Spinal cord (tissue), 10 donors: ENCODE data around the gene NYNRIN. TPM values are rescaled to one million over a fixed set of nuclear protein-coding genes. Genes with fewer than 3 reads are reported as not detected.

ENCODE experiments used
- DNase-seq, 6 donors: peaks; one replicate each; pipeline versions ENCODE4 v3.0.0 to v3.0.0-alpha.2; 2013 to 2015; ENCODE audit warnings: low spot score in 6 of 6, low read depth in 4 of 6
- H3K27ac ChIP-seq: one replicate; pipeline ENCODE4 v1.5.1; 2013; ENCODE audit warnings: low read depth, low read length, control low read depth
- H3K27me3 ChIP-seq: one replicate; pipeline ENCODE4 v1.6.1; 2013; ENCODE audit warnings: low read length; ENCODE audit not compliant: control insufficient read depth, insufficient read depth
- H3K36me3 ChIP-seq: one replicate; pipeline ENCODE4 v1.6.1; 2013; ENCODE audit warnings: low read length; ENCODE audit not compliant: control insufficient read depth, insufficient read depth
- H3K4me1 ChIP-seq: one replicate; pipeline ENCODE4 v1.6.1; 2013; ENCODE audit warnings: low read length; ENCODE audit not compliant: control insufficient read depth, insufficient read depth
- H3K4me3 ChIP-seq: one replicate; pipeline ENCODE4 v1.5.1; 2013; ENCODE audit warnings: low read depth, low read length, control low read depth
- H3K9me3 ChIP-seq: one replicate; pipeline ENCODE4 v1.6.1; 2013; ENCODE audit warnings: low read length; ENCODE audit not compliant: control insufficient read depth, insufficient read depth
- WGBS: methylation state at CpG from one replicate; pipeline ENCODE4 v1.1.5; 2013; ENCODE audit warnings: missing lambda C conversion rate; ENCODE audit not compliant: insufficient coverage; 5-methylcytosine and 5-hydroxymethylcytosine counted together
- polyA plus RNA-seq, 2 donors: library from polyadenylated mRNA; unstranded; fragments of 120-200 nt; gene quantifications; one replicate each; pipeline ENCODE4 v1.2.1, GENCODE V29; 2013; ENCODE audit not compliant: insufficient read length in 2 of 2
- total RNA-seq, 2 donors: library from RNA; depleted of rRNA in 1 of 2; stranded (reverse); fragments of 120-200 nt in 1 of 2; fragments of >200 nt in 1 of 2; gene quantifications; one replicate each; pipeline versions ENCODE4 v1.2.3 to v1.2.4, GENCODE V29; 2013 to 2014
- donor health status: healthy.

Gene NYNRIN
- total and polyA plus RNA-seq, 4 donors: 14.8 to 37.4 (median 30.2) TPM

DNA sequence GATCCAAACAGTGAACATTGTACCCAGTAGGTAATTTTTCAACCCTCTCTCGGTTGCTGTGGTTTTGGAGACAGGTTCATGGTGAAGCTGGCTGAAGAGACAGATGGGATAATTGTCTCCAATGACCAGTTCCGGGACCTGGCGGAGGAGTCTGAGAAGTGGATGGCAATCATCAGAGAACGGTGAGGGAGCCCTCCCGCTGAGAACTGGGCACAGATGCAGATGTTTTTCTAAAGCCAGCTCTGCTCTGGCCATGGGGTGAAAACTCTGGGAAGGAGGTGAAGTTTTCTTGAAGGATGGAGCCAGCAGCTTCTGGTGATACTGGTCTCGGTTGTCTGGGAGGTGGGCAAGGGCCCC lies 37.2 kb downstream of the NYNRIN start:
- no peaks in the 10 kb centered on the region for H3K27me3 ChIP-seq
- no peak for DNase-seq
- 58% methylated on average over 6 of the region's 6 CpGs for WGBS
- H3K27ac ChIP-seq: peak overlapping the region; percentile 64
- H3K9me3 ChIP-seq: no peaks in the 10 kb centered on the region
- peaks cover 36% of the 10 kb centered on the region for H3K4me1 ChIP-seq
- H3K4me3 ChIP-seq: no peak overlapping the region
- peaks cover 57% of the 10 kb centered on the region for H3K36me3 ChIP-seq

DNA sequence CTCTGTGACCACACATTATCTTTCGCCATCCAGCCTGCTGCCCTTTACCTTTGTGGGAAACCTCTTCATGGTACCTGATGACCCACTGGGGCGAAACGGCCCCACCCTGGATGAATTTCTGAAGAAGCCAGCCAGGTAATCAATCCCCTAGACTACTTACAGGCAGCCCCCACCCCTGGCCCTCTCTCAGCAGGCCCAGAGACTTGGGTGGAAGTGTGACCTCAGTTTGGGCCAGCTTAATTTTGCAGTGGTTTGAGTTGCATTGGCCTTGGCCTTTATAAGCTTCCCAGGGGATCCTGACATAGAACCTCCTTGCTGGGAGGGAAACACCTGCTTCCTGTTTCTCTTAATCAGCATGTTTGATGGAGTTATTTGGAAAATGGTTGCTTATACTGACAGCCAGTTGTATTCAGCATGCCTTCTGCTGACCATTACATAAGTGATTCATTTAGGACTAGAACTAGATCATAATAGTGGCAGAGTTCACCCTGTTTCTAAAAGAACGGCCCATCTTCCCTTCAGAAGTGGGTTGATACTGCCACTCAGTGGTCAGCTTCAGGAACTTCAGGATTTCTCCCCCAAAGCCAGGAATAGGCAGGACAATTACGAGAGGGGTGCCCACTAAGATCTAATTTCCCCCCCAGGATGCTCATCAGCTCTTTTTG lies 37.7 kb downstream of the NYNRIN start:
- peak in 5 of 6 donors; percentile 48 to 91 (median 54) for DNase-seq
- H3K27me3 ChIP-seq: no peaks in the 10 kb centered on the region

DNA sequence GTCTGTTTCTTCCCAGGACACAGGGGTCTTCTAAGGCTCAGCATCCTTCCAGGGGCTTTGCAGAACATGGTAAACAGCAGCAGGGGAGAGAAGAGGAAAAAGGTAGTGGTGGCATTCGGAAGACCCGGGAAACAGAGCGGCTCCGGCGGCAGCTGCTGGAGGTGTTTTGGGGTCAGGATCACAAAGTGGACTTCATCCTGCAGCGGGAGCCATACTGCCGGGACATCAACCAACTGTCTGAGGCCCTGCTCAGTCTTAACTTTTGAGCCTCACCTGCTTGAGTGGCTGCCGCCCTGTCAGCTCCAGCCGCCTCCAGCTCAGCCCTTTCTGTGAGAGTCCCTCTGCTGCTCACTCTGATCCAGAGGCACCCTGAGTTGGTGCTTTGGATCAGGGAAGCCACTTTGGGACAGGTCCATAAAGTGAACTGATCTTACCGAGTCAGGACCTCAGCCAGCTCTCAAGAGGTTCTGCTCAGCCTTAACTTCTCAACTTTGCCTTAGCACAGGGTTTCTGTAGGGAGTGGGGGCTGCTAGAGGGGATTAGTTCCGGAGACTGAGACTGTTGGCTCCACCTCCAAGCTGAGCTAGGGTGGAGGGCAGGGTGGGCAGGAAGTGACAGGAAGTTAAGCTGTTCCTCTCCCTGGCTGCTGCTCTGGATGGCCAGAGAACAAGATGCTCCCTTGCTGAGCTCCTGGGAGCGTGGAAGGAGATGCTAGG lies 38.4 kb downstream of the NYNRIN start:
- no peak overlapping the region for H3K4me3 ChIP-seq
- H3K36me3 ChIP-seq: peaks cover 48% of the 10 kb centered on the region
- no peaks in the 10 kb centered on the region for H3K27me3 ChIP-seq
- peaks cover 32% of the 10 kb centered on the region for H3K4me1 ChIP-seq
- DNase-seq: no peak
- H3K9me3 ChIP-seq: no peaks in the 10 kb centered on the region
- H3K27ac ChIP-seq: peak overlapping the region; percentile 2
- 72% methylated on average over 10 of the region's 12 CpGs for WGBS

More for the DNA sequence above, 37.7 kb downstream of the NYNRIN start:
- Histone ChIP-seq H3K27ac (peak overlapping the region; percentile 64), H3K4me1 (peaks cover 32% of the 10 kb centered on the region), H3K36me3 (peaks cover 55% of the 10 kb centered on the region), H3K4me3 (no peak overlapping the region), H3K9me3 (no peaks in the 10 kb centered on the region)
- WGBS: 0% methylated on average over 1 of the region's 5 CpGs

DNA sequence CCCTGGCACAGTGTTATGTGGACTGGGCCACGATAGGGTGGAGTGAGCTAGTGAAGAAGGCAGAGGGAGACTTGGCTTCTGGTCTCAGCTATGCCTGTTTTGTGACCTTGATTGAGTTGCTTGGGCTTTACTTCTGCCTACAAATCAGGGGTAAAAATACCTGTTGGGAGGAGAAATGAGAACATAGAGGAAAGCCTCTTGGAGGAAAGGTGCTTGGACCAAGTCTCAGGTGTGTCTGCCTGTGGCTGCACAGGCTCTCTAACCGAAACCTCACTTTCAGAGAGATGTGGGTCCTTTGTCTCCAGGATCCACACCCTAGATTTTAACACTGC lies 38.9 kb downstream of the NYNRIN start:
- peaks cover 31% of the 10 kb centered on the region for H3K4me1 ChIP-seq
- DNase-seq: no peak
- WGBS: 100% methylated on average over 1 of the region's 2 CpGs
- H3K4me3 ChIP-seq: no peak overlapping the region
- H3K36me3 ChIP-seq: peaks cover 43% of the 10 kb centered on the region
- H3K9me3 ChIP-seq: no peaks in the 10 kb centered on the region
- H3K27me3 ChIP-seq: no peaks in the 10 kb centered on the region
- H3K27ac ChIP-seq: no peak overlapping the region

DNA sequence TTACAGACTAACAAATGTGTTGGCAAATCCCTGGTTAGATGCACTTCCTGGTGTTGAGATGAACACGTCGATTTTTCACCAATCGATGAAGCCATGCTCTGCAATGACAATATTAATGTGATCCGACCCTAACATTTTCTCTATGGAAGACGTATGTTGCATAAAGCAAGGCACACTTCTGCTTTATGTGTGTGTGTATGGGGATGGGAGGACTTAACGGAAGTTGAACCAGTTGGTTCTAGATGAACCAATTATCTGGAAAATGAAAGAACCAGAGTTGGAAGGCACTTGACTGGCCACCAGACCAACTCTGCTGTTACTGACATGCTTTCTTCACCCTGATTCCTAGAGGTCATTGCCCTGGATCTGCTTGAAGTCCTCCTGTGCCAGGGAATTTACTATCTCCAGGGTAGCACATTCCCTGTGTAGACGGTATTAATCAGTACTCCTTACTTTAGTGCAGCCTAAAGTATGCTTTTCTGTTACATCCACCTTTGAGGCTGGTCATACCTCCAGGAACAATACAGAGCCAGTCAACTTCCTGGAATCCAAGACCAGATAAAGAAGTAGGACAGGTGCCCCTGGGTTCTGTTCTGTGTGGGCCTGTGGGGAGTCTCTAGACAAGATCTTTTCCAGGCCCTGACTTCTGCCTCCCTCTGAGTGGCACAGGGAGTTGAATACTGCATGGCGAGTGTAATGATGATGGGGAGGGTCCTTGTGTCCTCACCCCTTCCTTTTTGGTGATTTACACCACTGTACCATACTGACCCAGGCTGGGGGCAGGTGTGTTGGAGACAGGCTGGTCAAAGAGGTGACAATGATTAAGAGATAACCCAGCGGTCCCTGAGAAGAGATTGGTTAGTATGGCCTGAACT lies 39.7 kb downstream of the NYNRIN start:
- no peak for DNase-seq
- 85% methylated on average over 5 of the region's 9 CpGs for WGBS
- Histone ChIP-seq H3K27ac (no peak overlapping the region), H3K9me3 (no peaks in the 10 kb centered on the region), H3K36me3 (peaks cover 43% of the 10 kb centered on the region), H3K4me1 (peaks cover 31% of the 10 kb centered on the region), H3K4me3 (no peak overlapping the region), H3K27me3 (no peaks in the 10 kb centered on the region)

DNA sequence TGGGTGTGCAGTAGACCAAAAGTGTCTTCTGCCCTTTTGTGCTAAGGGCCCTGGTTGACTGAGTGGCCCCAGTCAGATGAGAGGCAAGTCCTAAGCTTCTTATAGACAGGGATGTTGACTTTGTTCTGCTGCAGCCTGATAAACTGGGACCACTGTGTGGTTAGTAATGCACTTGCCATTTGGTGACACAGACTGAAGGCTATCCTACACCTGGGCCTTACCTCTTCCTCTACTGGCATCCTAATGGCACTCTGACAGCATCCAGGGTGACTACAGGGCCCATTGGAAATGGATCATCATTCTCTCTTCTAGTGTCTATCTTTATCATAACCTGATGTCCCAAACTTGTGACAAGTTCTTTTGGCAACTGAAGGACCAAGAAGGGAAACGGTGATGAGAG lies 40.5 kb downstream of the NYNRIN start:
- H3K4me1 ChIP-seq: peaks cover 31% of the 10 kb centered on the region
- H3K9me3 ChIP-seq: no peaks in the 10 kb centered on the region
- 83% methylated on average over 1 of the region's 1 CpG for WGBS
- H3K27me3 ChIP-seq: no peaks in the 10 kb centered on the region
- no peak overlapping the region for H3K27ac ChIP-seq
- DNase-seq: no peak
- H3K4me3 ChIP-seq: no peak overlapping the region
- H3K36me3 ChIP-seq: peaks cover 42% of the 10 kb centered on the region

DNA sequence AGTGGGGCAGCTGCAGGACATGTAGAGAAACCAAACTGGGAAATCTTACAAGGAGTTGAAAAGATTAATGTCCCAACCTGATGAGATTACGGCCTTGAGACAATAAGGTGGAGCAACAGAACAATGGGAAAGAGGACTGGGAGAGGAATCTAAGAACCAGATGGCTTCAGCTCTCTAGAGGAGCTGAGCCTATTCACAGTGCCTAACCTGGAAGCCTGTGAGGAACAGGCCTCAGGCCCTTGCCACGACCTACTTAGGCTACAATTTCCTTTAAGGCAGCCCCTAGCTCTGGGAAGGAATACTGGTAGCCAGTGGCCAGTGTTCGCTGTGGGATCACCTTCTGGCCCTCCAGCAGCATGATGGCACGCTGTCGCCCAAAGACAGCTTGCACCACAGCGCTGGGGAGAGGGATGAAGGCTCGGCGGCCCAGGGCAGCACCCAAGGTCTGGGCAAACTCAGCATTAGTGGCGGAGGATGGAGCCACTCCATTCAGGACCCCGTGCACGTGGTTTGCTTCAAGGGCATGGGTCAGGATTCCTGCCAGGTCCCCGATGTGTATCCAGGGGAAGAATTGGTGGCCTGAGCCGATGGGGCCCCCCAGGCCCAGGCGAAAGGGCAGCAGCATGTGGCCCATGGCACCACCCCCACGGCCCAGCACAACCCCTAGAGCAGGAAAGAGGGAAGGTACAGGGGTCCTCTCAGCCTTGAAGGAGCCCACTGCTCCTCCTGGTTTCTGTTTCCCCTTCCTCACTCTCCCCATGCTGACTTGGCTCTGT lies 41.2 kb downstream of the NYNRIN start:
- WGBS: 89% methylated on average over 13 of the region's 15 CpGs
- Histone ChIP-seq H3K4me3 (no peak overlapping the region), H3K27me3 (no peaks in the 10 kb centered on the region), H3K9me3 (no peaks in the 10 kb centered on the region), H3K36me3 (peaks cover 37% of the 10 kb centered on the region), H3K4me1 (peaks cover 31% of the 10 kb centered on the region), H3K27ac (no peak overlapping the region)
- DNase-seq: peak in 1 of 6 donors; percentile 6

DNA sequence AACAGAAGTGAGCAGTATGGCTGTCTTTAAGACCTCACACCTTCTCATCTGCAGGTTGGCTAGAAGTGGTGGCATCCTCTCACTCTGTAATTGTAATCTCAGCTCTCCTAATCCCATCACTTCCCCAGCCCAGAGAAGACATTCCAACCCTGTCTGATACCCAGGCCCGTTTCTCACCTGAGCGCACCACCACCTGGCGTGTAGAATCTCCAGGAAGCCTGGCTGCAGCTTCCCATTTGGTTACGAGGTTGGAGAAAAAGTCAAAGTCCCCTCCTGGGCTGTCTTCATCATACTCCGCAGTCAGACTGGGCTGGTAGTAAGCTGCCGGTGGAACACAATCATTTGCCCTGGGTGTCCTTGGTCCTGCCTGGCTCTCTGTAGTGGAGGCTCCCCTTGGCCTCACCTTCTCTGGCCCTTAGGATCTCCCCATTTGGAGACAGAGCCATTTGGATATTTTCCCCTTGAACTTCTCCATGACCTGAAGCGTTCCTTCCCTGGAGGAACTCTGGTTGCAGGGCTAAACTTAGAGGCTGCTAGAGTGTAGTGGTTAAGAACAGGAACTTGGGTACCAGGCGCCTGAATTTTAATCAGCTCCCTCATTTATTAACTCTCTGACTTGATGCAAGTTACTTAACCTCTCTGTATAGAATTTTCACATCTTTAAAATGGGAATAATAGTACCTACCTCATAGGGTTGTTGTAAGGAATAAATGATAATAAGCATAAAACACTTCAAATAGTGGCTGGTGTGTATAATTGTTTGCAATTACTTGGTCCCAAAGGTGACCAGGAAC lies 42.0 kb downstream of the NYNRIN start:
- peaks cover 37% of the 10 kb centered on the region for H3K36me3 ChIP-seq

More for the DNA sequence above, 42.0 kb downstream of the NYNRIN start:
- 99% methylated on average over 6 of the region's 8 CpGs for WGBS
- peaks cover 31% of the 10 kb centered on the region for H3K4me1 ChIP-seq
- no peak overlapping the region for H3K27ac ChIP-seq
- no peaks in the 10 kb centered on the region for H3K9me3 ChIP-seq
- no peak overlapping the region for H3K4me3 ChIP-seq
- DNase-seq: peak in 1 of 6 donors; percentile 5
- H3K27me3 ChIP-seq: no peaks in the 10 kb centered on the region
